Measurements from ENCODE around the gene FPR3. TPM values are rescaled to one million over a fixed set of nuclear protein-coding genes. Genes with fewer than 3 reads are reported as not detected.

FPR3 gene
- total RNA-seq, 2 experiments from 2014 or later, result not detected

GRCh38 chr19:51822325-51822724 is 27.4 kb downstream of the FPR3 start:
- Mint-ChIP-seq H3K27me3 (peaks cover 8% of the 10 kb centered on the region), H3K36me3 (ENCODE audit: low read depth) (peaks cover 5% of the 10 kb centered on the region), H3K4me3 (no peak overlapping the region), H3K27ac (no peak overlapping the region), H3K9me3 (peaks cover 34% of the 10 kb centered on the region), H3K4me1 (ENCODE audit: low read depth) (no peaks in the 10 kb centered on the region)
- Histone ChIP-seq H3K27me3 (ENCODE audit: control insufficient read depth in 1 of 2, insufficient read depth in 2 of 2, low read length in 2 of 2) (no peaks in the 10 kb centered on the region), H3K9me3 (ENCODE audit: control insufficient read depth in 1 of 2, insufficient read depth in 1 of 2, low read length in 2 of 2) (peaks cover 14 to 34% of the 10 kb centered on the region in 2 experiments), H3K27ac (ENCODE audit: low read depth in 1 of 2, low read length in 2 of 2) (no peak overlapping the region), H3K4me3 (ENCODE audit: low read length) (no peak overlapping the region), H3K4me1 (ENCODE audit: insufficient read depth, low read length) (no peaks in the 10 kb centered on the region), H3K36me3 (ENCODE audit: insufficient read depth, low read length) (no peaks in the 10 kb centered on the region)
- DNase-seq (peak in 2 of 14 experiments; percentile 49 to 61), ATAC-seq (ENCODE audit: poor library complexity) (no peak)
- intact Hi-C loops (cut with DNase I, micrococcal nuclease), result no loop called here
- TF ChIP-seq CTCF (IDR thresholded peaks at IDR 0.05), result no peak
- POLR2A ChIA-PET, result no interaction called here
- CTCF ChIA-PET, result no interaction called here

- no peak overlapping the region for H3K4me3 Mint-ChIP-seq
- ATAC-seq (ENCODE audit: poor library complexity) (no peak), DNase-seq (no peak)
- intact Hi-C loops (cut with DNase I, micrococcal nuclease), result no loop called here
- Histone ChIP-seq H3K4me3 (ENCODE audit: low read length) (no peak overlapping the region), H3K4me1 (ENCODE audit: insufficient read depth, low read length) (no peaks in the 10 kb centered on the region), H3K27me3 (ENCODE audit: control insufficient read depth in 1 of 2, insufficient read depth in 2 of 2, low read length in 2 of 2) (no peaks in the 10 kb centered on the region), H3K9me3 (ENCODE audit: control insufficient read depth in 1 of 2, insufficient read depth in 1 of 2, low read length in 2 of 2) (peaks cover 16 to 40% of the 10 kb centered on the region in 2 experiments), H3K27ac (ENCODE audit: low read depth in 1 of 2, low read length in 2 of 2) (no peak overlapping the region), H3K36me3 (ENCODE audit: insufficient read depth, low read length) (no peaks in the 10 kb centered on the region)
- H3K36me3 Mint-ChIP-seq (ENCODE audit: low read depth), result peaks cover 12% of the 10 kb centered on the region
- CTCF ChIA-PET, result no interaction called here
- POLR2A ChIA-PET, result no interaction called here
- H3K27ac Mint-ChIP-seq, result no peak overlapping the region
- no peak for TF ChIP-seq CTCF (IDR thresholded peaks at IDR 0.05)
- peaks cover 40% of the 10 kb centered on the region for H3K9me3 Mint-ChIP-seq
- H3K4me1 Mint-ChIP-seq (ENCODE audit: low read depth), result no peaks in the 10 kb centered on the region
- peaks cover 8% of the 10 kb centered on the region for H3K27me3 Mint-ChIP-seq
Measured at GRCh38 chr19:51822946-51823345, 28.0 kb downstream of the FPR3 start.

GRCh38 chr19:51824281-51825005 is 29.5 kb downstream of the FPR3 start:
- TF ChIP-seq CTCF (IDR thresholded peaks at IDR 0.05), result no peak
- Histone ChIP-seq H3K9me3 (ENCODE audit: control insufficient read depth in 1 of 2, insufficient read depth in 1 of 2, low read length in 2 of 2) (peaks cover 25 to 49% of the 10 kb centered on the region in 2 experiments), H3K27ac (ENCODE audit: low read depth in 1 of 2, low read length in 2 of 2) (no peak overlapping the region), H3K36me3 (ENCODE audit: insufficient read depth, low read length) (no peaks in the 10 kb centered on the region), H3K4me3 (ENCODE audit: low read length) (no peak overlapping the region), H3K27me3 (ENCODE audit: control insufficient read depth in 1 of 2, insufficient read depth in 2 of 2, low read length in 2 of 2) (no peaks in the 10 kb centered on the region), H3K4me1 (ENCODE audit: insufficient read depth, low read length) (no peaks in the 10 kb centered on the region)
- no peak for ATAC-seq (ENCODE audit: poor library complexity)
- POLR2A ChIA-PET, result no interaction called here
- Mint-ChIP-seq H3K4me3 (no peak overlapping the region), H3K27me3 (peaks cover 8% of the 10 kb centered on the region), H3K9me3 (peaks cover 37% of the 10 kb centered on the region), H3K36me3 (ENCODE audit: low read depth) (peaks cover 13% of the 10 kb centered on the region), H3K27ac (no peak overlapping the region), H3K4me1 (ENCODE audit: low read depth) (no peaks in the 10 kb centered on the region)
- CTCF ChIA-PET, result no interaction called here
- DNase-seq, result peak in 3 of 14 experiments; percentile 16 to 68 (median 58)
- intact Hi-C loops (cut with DNase I, micrococcal nuclease), result no loop called here

Measured in CD4-positive, alpha-beta T cell (primary cell).